ENCODE results near the gene PRDM9.

DNA sequence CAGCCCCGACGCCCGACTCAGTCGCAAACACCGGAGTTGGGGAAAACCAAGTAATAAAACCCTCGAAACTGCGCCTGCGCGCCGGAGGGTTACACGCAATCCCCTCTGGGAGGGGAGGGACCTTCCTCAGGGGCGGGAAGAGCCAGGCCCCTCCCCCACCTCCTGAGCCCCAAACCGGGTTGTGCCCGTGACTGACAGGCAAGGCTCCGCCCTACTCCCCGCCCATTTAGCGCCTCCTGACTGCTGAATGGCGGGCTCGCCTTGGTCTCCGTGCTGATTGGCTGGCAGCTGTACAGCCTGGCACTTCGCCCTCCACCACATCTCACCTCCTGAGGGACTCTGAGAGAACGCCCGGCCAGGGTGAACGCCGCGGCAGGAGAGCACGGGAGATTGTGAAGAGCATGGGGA is at the start of gene PRDM9:
- TF ChIP-seq, protein P1, sequence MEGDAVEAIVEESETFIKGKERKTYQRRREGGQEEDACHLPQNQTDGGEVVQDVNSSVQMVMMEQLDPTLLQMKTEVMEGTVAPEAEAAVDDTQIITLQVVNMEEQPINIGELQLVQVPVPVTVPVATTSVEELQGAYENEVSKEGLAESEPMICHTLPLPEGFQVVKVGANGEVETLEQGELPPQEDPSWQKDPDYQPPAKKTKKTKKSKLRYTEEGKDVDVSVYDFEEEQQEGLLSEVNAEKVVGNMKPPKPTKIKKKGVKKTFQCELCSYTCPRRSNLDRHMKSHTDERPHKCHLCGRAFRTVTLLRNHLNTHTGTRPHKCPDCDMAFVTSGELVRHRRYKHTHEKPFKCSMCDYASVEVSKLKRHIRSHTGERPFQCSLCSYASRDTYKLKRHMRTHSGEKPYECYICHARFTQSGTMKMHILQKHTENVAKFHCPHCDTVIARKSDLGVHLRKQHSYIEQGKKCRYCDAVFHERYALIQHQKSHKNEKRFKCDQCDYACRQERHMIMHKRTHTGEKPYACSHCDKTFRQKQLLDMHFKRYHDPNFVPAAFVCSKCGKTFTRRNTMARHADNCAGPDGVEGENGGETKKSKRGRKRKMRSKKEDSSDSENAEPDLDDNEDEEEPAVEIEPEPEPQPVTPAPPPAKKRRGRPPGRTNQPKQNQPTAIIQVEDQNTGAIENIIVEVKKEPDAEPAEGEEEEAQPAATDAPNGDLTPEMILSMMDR (IDR thresholded peaks at IDR 0.05), result no peak
- TF ChIP-seq, protein P2, sequence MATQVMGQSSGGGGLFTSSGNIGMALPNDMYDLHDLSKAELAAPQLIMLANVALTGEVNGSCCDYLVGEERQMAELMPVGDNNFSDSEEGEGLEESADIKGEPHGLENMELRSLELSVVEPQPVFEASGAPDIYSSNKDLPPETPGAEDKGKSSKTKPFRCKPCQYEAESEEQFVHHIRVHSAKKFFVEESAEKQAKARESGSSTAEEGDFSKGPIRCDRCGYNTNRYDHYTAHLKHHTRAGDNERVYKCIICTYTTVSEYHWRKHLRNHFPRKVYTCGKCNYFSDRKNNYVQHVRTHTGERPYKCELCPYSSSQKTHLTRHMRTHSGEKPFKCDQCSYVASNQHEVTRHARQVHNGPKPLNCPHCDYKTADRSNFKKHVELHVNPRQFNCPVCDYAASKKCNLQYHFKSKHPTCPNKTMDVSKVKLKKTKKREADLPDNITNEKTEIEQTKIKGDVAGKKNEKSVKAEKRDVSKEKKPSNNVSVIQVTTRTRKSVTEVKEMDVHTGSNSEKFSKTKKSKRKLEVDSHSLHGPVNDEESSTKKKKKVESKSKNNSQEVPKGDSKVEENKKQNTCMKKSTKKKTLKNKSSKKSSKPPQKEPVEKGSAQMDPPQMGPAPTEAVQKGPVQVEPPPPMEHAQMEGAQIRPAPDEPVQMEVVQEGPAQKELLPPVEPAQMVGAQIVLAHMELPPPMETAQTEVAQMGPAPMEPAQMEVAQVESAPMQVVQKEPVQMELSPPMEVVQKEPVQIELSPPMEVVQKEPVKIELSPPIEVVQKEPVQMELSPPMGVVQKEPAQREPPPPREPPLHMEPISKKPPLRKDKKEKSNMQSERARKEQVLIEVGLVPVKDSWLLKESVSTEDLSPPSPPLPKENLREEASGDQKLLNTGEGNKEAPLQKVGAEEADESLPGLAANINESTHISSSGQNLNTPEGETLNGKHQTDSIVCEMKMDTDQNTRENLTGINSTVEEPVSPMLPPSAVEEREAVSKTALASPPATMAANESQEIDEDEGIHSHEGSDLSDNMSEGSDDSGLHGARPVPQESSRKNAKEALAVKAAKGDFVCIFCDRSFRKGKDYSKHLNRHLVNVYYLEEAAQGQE (IDR thresholded peaks at IDR 0.05; ENCODE audit: insufficient read depth in 1 of 2, low read depth in 2 of 2, low read length in 1 of 2), result no peak
- TF ChIP-seq POLR2AphosphoS5 (IDR thresholded peaks at IDR 0.05; ENCODE audit: low read depth, low read length), result no peak
